Muscle of arm (tissue), 14 donors: ENCODE results near the gene SPRR2B. TPM values are rescaled to one million over a fixed set of nuclear protein-coding genes. Genes with fewer than 3 reads are reported as not detected.
"Not testable (repeated sequence)": the region's sequence is repeated elsewhere in the genome, so short reads cannot be mapped to it uniquely, and the experiment has no call there.

Experiments used
- DNase-seq: peaks from one replicate; pipeline ENCODE4 v3.0.0-alpha.2; 2013
- long read RNA-seq, 11 donors: transcript quantifications; one replicate each; lab custom pipeline, GENCODE V29; 2026
- polyA plus RNA-seq, 12 donors: library from polyadenylated mRNA; unstranded; fragments of 120-200 nt; gene quantifications; one replicate each; pipeline ENCODE4 v1.2.1, GENCODE V29; 2013; ENCODE audit not compliant: insufficient read length in 12 of 12

SPRR2B gene
- under 1 TPM in 1 of 12 donors, not detected in 11; 0.34 TPM for polyA plus RNA-seq
- long read RNA-seq, donor 1, result 0 reads
- long read RNA-seq, donor 2, result 0 reads
- long read RNA-seq, donor 3, result 0 reads
- long read RNA-seq, donor 4, result 0 reads
- long read RNA-seq, donor 5, result 0 reads
- long read RNA-seq, donor 6, result 0 reads
- long read RNA-seq, donor 7, result 0 reads
- long read RNA-seq, donor 8, result 0 reads
- long read RNA-seq, donor 9, result 0 reads
- long read RNA-seq, donor 10, result 0 reads
- long read RNA-seq, donor 11, result 0 reads

DNA sequence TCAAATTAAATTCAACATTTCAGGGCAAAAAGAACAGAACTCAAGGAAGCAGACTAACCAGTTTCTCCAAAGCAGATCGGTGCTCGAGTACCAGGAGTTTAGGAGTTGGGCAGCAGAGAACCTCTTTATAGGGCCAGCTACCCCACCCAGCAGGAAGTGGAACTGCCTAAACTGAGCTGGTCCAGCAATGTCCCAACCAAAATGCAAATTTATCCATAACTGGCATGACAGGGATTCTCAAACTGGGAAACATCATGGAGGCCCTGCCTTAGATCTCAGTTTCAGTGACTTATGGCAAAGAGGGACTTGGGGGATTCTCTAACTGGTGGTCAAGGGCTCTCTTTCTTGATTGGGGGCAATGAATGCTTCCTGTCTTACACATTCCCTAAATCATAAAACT lies at the start of gene SPRR2B:
TSS of gene SPRR2B (minus strand) at position 101 of the 400 bp plus-strand sequence. CDS start 772 bp downstream, outside the sequence.
- no peak for DNase-seq

DNA sequence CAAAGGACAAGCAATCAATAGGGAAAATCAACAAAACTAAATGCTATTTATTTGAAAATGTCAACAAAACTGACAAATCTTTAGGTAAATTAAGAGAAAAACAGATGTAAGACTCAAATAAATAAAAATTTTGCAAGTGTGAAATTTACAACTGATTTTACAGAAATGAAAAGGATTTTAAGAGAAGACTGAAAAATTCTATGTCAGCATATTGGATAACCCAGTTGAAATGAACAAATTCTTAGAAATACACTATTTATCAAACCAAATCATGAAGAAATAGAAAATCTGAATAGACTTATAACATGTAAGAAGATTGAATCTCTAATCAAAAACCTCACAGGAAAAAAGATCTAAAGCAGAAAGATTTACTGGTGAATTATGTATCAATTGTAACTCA lies 49.5 kb upstream of the SPRR2B start:
- DNase-seq, result no peak

DNA sequence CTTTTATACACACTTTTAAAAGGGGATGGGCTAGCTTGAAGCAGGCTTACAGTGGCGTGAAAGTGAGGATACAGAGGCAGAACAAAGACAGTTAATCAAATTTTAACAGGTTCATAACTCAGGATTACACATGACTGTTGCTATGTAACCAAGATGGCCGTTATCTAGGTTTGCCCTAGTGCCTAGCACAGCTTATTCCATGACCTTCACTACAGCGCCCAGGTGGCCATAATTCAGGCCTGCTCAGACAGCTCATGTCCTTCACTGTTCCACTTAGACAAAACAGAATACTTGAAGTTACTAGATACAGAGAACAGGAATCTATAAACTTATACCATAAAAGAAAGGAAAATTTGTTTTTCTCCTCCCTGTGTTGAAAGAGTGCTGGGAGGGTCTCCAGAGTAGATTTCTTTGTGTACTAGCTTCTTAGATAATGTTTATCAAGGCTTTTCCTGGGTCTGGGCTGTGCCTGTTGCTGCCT lies 48.1 kb upstream of the SPRR2B start:
- no peak for DNase-seq

DNA sequence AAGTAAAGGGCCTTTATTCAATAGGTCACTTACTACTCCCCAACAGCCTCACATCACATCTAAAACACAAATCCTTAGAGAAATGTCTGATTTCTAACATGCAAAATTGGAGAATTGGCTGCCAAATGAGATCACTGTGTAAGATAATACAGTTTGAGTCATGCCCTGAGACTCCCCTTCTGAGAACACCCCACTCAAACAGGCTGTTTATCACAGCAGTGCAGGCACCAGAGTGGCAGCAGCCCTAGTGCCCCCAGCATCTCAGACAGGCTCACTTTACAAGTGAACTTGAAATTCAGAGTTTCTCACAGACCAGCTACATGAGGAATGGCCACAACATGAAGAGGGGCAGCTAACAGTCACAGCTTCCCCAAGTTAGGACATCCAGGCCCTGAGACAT lies 43.9 kb upstream of the SPRR2B start:
- not testable (repeated sequence) for DNase-seq

DNA sequence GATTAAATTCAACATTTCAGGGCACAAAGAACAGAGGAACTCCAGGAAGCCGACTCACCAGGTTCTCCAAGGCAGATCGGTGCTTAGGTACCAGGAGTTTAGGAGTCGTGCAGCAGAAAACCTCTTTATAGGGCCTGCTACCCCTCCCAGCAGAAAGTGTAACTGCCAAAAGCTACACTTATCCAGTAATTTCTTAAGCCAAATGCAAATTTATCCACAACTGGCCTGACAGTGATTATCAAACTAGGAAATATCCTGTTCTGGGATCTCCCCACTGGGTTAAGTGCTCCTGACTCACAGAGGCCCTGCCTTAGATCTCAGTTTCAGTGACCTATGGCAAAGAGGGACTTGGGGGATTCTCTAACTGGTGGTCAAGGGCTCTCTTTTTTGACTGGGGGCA lies 42.0 kb upstream of the SPRR2B start, which contains the start of gene SPRR2F:
TSS of gene SPRR2F (minus strand) at position 101 of the 400 bp plus-strand sequence. CDS start 783 bp downstream, outside the sequence.
- no peak for DNase-seq

DNA sequence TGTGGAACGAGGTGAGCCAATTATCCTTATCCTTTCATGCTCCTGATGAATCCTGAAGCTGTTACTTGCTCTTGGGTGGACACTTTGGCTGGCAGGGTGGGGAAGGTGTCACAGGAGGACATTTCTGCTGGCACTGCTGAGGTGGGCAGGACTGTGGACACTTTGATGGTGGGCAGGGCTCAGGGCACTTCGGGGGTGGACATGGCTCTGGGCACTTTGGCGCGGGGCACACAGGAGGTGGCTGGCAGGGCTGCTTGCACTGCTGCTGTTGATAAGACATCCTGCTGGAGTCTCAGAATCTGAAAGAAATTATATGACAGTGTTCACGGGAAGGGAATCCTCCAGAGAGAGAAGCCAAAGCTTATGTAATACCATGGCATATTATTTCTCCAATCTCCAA lies 41.0 kb upstream of the SPRR2B start:
- not testable (repeated sequence) for DNase-seq

DNA sequence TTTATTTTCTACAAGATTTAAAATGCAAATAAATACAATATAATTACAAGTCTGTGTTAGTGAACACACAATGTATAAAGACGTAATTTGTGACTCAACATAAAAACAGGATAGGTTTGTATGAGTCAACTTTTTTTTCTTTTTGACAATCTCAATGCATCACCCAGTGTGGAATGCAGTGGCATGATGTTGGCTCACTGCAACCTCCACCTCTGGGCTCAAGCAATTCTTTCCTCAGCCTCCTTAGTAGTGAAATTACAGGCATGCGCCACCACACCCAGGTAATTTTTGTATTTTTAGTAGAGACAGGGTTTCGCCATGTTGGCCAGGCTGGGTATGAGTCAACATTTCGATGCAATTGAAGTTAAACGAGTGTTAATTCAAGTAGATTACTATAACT lies 28.8 kb upstream of the SPRR2B start:
- DNase-seq, result no peak

DNA sequence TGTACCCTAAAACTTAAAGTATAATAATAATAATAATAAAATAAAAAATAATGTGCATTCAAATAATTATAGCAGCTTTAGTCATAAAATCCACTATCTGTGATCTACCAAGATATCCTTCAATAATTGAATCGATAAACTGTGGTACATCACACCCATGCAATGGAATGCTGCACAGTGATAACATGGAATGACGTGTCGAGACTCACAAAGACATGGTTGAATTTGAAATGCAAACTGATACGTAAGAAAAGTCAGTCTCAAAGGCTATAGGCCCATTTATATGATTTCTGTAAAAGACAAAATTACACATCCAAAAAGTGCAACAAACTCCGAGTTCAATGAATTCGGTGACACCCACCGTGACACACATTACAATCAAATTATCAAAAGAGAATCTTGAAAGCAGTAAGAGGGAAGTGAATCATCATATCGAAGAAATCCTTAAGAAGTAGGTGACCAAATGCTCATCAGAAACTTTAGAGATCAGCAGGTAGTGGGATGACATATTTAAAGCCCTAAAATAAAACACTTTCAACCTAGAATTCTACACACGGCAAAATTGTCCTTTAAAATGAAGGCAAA lies 28.1 kb upstream of the SPRR2B start:
- DNase-seq, result no peak

DNA sequence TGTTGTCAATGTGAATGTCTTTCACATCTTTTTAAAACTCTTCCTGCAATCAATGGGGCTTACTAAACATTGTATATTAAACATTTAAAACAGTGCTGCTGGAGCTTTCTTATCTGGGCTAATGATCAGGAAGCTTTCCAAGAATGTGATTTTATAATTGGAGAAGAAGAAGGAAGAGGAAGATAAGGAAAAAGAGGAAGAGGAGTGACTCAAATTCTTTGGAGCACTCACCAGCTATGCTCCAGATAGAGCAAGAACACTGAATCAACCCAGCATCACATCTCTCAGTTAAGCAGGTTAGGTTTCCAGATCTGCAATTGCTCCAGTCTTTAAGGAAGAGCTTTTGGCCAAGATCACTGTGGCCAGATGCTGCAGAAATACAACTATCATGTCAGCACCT lies 24.4 kb upstream of the SPRR2B start:
- DNase-seq, result no peak

DNA sequence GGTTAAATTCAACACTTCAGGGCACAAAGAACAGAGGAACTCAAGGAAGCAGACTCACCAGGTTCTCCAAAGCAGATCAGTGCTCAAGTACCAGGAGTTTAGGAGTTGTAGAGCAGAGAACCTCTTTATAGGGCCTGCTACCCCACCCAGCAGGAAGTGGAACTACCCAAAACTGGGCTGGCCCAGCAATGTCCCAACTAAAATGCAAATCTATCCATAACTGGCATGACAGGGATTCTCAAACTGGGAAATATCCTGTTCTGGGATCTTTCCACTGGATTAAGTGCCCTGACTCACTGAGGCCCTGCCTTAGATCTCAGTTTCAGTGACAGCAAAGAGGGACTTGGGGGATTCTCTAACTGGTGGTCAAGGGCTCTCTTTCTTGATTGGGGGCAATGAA lies 23.0 kb upstream of the SPRR2B start, which contains the start of gene SPRR2E:
TSS of gene SPRR2E (minus strand) at position 101 of the 400 bp plus-strand sequence. CDS start 775 bp downstream, outside the sequence.
- no peak for DNase-seq

DNA sequence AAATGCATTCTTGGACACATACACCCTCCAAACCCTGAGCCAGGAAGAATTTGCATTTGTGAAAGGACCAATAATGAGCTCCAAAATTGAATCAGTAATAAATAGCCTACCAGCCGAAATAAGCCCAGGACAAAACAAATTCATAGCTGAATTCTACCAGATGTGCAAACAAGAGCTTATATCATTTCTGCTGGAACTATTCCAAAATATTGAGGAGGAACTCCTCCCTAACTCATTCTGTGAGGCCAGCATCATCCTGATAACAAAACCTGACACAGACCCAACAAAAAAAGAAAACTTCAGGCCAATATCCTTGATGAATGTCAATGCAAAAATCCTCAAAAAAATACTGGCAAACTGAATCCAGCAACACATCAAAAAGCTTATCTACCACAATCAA lies 16.2 kb upstream of the SPRR2B start:
- DNase-seq, result no peak

DNA sequence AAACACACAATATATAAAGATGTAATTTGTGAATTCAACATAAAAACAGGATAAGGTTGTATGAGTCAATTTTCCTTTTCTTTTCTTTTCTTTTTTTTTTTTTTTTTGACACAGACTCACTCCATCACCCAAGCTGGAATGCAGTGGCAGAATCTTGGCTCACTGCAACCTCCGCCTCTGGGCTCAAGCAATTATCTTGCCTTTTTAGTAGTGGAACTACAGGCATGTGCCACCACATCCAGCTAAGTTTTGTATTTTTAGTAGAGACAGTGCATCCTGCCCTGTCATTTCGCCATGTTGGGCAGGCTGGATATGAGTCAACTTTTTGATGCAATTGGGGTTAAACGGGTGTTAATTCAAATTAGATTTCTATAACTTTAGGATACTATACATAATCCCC lies 10.3 kb upstream of the SPRR2B start:
- no peak for DNase-seq

DNA sequence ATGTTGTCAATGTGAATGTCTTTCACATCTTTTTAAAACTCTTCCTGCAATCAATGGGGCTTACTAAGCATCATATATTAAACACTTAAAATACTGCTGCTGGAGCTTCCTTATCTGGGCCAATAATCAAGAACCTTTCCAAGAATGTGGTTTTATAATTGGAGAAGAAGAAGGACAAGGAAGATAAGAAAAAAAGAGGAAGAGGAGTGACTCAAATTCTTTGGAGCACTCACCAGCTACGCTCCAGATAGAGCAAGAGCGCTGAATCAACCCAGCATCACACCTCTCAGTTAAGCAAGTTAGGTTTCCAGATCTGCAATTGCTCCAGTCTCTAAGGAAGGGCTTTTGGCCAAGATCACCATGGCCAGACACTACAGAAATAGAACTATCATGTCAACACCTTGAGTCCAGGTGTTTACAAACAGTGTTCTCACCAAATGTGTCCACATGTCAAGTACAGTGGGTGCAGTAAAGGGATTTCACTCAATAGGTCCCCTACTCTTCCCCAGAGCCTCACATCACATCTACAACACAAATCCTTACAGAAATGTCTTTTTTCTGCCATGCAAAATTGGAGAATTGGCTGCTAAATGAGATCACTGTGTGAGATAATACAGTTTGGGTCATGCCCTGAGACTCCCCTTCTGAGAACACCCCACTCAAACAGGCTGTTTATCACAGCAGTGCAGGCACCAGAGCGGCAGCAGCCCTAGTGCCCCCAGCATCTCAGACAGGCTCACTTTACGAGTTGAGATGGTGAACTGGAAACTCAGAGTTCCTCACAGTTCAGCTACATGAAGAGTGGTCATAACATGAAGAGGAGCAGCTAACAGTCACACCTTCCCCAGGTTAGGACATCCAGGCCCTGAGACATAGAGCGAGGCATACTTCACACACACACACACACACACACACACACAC lies 1.7 kb upstream of the SPRR2B start:
- no peak for DNase-seq

DNA sequence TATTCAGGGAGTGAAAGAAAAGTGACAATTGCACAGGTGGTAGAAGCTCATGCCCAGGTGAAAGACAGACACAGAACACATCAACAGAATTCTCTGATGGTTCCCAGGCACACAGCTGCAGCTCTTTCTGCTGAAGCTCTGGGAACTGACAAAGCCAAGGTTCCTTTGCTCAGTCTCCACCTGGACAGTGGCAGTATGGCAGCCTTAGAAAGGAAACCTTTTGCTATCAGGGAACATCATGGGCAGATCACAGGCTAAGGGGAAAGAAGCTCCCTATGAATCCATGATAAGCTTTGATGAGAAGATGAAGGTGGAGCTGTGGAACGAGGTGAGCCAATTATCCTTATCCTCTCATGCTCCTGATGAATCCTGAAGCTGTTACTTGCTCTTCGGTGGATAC lies 1.2 kb downstream of the SPRR2B start:
- no peak for DNase-seq

DNA sequence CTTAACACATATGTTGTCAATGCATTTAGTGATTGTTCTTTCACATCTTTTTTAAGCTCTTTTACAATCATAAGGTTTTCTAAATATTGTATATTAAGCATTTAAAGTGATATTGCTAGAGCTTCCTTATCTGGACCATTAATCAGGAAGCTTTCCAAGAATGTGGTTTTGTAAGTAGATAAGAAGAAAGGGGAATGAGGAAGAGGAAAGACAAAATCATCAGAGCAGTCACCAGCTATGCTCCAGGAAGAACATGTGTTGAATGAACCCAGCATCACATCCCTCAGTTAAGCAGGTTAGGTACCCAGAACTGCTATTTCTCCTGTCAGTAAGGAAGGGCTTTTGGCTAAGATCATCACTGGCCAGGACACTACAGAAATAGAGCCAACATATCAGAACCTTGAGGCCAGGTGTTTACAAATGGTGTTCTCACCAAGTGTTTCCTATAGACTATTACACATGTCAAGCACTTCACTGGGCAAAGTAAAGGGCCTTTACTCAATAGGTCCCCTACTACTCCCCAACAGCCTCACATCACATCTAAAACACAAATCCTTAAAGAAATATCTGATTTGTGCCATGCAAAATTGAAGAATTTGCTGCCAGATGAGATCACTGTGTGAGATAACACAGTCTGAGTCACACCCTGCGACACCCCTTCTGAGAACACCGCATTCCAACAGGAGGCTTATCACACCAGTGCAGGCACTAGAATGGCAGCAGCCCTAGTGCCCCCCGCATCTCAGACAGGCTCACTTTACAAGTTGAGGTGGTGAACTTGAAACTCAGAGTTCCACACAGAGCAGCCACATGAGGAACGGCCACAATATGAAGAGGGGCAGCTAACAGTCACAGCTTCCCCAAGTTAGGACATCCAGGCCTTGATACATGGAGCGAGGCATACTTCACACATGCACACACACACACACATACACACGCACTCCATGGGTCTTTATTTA lies 12.3 kb downstream of the SPRR2B start:
- DNase-seq, result no peak

DNA sequence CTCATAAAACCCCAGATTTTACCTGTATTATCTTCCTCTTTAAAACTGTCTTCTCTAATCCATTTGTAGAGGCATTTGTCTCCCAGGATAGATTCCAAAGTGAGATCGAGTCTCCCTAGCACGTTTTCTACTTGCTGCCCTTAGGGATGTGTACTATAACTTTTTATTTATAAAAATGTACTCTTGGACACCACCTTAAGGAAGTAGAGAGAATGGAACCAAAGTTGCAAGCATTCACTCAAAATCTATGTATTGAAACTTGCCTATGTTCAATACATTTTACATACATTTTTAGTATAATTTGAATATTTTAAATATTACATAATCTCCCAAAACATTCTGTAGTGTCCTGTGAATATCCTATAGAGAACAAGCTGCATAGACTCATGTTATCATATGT lies 13.3 kb downstream of the SPRR2B start:
- DNase-seq, result no peak

DNA sequence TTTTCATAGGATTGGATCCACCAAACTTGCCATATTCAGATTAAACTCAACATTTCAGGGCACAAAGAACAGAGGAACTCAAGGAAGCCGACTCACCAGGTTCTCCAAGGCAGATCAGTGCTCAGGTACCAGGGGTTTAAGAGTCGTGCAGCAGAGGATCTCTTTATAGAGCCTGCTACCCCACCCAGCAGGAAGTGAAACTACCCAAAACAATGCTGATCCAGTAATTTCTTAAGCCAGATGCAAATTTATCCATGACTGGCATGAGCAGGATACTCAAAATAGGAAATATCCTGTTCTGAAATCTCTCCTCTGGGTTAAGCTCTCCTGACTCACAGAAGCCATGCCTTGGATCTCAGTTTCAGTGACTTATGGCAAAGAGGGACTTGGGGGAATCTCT lies 14.0 kb downstream of the SPRR2B start, which contains the start of gene SPRR2A:
TSS of gene SPRR2A (minus strand) at position 138 of the 400 bp plus-strand sequence. CDS start 777 bp downstream, outside the sequence.
- no peak for DNase-seq

DNA sequence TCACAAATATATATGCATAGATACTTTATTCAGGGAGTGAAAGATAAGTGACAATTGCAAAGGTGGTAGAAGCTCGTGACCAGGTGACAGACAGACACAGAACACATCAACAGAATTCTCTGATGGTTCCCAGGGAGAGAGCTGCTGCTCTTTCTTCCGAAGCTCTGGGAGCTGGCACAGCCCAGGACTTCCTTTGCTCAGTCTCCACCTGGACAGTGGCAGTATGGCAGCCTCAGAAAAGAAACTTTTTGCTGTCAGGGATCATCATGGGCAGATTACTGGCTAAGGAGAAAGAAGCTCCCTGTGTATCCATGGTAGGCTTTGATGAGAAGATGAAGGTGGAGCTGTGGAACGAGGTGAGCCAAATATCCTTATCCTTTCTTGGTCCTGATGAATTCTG lies 15.3 kb downstream of the SPRR2B start:
- not testable (repeated sequence) for DNase-seq

DNA sequence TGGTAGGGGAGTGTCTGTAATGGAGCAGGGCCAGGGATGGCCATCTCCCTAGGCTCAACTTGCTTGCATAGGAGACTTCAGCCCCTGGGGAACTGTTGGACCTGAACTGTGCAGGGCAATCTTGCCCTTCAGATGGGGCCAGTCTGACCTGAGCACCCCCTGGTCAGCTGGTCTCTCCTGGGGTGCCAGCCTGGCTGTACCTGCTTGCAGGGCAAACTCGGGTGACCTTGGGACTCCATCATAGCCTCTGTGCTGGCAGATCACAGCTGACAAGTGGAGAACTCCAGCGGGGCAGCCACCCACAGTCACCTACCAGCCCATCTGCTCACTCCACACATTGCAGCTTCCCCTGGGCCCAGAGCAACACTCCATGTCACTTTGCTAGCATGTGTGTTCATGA lies 22.2 kb downstream of the SPRR2B start:
- DNase-seq, result no peak

DNA sequence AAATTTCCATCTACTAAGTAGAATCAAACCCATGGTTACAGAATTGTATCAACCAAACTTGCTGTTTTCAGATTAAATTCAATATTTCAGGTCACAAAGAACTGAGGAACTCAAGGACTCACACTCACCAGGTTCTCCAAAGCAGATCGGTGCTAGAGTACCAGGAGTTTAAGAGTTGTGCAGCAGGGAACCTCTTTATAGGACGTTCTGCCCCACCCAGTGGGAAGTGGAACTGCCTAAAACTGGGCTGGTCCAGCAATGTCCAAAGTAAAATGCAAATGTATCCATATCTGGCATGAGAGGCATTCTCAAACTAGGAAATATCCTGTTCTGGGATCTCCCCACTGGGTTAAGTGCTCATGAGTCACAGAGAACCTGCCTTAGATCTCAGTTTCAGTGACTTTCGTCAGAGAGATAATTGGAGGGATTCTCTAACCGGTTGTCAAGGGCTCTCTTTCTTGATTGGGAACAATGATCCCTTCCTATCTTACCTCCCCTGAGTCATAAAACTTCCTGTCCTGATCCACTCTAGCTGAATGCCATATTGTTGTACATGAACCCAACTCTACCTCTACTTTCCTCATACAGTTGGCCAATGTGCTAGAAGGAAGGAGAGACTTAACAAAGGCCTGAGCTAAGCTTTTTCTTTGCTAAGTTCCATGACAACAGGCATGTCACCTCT lies 30.3 kb downstream of the SPRR2B start, which contains the start of gene SPRR2D:
TSS of gene SPRR2D (minus strand) at position 171 of the 682 bp plus-strand sequence. CDS start 774 bp downstream, outside the sequence.
- DNase-seq, result no peak
